GM13976 (cell line): ENCODE data around the gene GRK1.
"Not testable (repeated sequence)": the region's sequence is repeated elsewhere in the genome, so short reads cannot be mapped to it uniquely, and the experiment has no call there.

Experiments
- DNase-seq: peaks from one replicate; pipeline ENCODE4 v3.0.0; 2012; ENCODE audit warnings: low spot score
- in situ Hi-C: fragments of 300-500 bp; cut with MboI; formaldehyde crosslinking; loops from one replicate; pipeline ENCODE4 v1.12.0; 2022; ENCODE audit warnings: low sequenced_read_pairs, mixed read lengths, inconsistent platforms; ENCODE audit not compliant: unreplicated experiment
- TF ChIP-seq, protein P1 (sequence below): IDR thresholded peaks from 2 replicates; pipeline ENCODE4 v1.5.1; 2012; ENCODE audit warnings: borderline replicate concordance, mild to moderate bottlenecking; ENCODE audit not compliant: insufficient read depth; ENCODE audit errors: extremely low read depth, missing control alignments, control extremely low read depth

Gene GRK1

DNA sequence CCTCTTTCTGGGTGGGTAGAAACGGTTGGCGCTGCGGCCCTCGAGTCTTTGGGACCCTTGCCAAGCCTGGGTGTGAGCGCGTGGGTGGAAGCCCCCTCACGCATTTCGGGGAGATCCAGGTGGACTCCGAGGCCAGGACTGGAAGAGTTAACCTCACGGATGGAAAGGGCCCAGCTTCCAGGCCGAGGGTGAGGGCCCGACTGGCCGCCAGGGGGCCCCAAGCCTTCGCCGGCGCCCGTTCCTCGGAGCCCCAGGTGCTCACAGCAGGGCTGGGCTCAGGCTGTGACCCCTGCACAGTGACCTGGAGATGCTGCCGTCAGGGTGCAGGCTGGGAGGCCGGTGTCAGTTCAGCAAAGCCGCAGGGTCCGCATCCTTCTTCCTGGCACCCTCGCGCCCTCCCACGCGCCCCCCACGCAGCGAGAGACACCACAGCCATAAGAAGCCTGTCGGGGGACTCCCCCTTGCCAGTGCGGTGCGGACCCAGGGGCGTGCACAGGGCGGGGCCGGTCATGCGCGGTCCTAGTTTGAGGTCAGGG, 57.8 kb downstream of the GRK1 start:
- in situ Hi-C loops = no loop called here
- TF ChIP-seq, protein P1, sequence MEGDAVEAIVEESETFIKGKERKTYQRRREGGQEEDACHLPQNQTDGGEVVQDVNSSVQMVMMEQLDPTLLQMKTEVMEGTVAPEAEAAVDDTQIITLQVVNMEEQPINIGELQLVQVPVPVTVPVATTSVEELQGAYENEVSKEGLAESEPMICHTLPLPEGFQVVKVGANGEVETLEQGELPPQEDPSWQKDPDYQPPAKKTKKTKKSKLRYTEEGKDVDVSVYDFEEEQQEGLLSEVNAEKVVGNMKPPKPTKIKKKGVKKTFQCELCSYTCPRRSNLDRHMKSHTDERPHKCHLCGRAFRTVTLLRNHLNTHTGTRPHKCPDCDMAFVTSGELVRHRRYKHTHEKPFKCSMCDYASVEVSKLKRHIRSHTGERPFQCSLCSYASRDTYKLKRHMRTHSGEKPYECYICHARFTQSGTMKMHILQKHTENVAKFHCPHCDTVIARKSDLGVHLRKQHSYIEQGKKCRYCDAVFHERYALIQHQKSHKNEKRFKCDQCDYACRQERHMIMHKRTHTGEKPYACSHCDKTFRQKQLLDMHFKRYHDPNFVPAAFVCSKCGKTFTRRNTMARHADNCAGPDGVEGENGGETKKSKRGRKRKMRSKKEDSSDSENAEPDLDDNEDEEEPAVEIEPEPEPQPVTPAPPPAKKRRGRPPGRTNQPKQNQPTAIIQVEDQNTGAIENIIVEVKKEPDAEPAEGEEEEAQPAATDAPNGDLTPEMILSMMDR = peak; percentile 74
- peak; percentile 87 for DNase-seq

DNA sequence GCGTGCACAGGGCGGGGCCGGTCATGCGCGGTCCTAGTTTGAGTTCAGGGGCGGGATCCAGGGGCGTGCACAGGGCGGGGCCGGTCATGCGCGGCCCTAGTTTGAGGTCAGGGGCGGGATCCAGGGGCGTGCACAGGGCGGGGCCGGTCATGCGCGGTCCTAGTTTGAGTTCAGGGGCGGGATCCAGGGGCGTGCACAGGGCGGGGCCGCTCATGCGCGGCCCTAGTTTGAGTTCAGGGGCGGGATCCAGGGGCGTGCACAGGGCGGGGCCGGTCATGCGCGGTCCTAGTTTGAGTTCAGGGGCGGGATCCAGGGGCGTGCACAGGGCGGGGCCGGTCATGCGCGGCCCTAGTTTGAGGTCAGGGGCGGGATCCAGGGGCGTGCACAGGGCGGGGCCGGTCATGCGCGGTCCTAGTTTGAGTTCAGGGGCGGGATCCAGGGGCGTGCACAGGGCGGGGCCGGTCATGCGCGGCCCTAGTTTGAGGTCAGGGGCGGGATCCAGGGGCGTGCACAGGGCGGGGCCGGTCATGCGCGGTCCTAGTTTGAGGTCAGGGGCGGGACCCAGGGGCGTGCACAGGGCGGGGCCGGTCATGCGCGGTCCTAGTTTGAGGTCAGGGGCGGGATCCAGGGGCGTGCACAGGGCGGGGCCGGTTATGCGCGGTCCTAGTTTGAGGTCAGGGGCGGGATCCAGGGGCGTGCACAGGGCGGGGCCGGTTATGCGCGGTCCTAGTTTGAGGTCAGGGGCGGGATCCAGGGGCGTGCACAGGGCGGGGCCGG, 58.5 kb downstream of the GRK1 start:
- in situ Hi-C loops, DNase-seq: not testable (repeated sequence)

DNA sequence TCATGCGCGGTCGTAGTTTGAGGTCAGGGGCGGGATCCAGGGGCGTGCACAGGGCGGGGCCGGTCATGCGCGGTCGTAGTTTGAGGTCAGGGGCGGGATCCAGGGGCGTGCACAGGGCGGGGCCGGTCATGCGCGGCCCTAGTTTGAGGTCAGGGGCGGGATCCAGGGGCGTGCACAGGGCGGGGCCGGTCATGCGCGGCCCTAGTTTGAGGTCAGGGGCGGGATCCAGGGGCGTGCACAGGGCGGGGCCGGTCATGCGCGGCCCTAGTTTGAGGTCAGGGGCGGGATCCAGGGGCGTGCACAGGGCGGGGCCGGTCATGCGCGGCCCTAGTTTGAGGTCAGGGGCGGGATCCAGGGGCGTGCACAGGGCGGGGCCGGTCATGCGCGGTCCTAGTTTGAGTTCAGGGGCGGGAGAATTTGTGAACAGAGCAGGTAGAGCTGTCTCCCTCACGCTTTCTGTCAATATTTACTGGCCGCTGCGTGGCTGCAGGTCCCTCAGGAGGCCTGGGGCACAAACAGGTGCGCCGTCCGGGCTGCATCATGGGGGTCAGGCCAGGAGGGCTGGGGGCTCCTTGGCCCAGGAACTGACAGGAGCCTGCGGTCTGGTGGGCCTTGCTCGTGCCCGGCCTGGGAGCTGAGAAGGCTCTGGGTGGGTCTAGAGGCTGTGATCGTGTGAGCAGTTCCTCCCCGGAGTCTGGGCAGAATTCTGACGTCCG, 59.2 kb downstream of the GRK1 start:
- in situ Hi-C loops, DNase-seq: not testable (repeated sequence)

DNA sequence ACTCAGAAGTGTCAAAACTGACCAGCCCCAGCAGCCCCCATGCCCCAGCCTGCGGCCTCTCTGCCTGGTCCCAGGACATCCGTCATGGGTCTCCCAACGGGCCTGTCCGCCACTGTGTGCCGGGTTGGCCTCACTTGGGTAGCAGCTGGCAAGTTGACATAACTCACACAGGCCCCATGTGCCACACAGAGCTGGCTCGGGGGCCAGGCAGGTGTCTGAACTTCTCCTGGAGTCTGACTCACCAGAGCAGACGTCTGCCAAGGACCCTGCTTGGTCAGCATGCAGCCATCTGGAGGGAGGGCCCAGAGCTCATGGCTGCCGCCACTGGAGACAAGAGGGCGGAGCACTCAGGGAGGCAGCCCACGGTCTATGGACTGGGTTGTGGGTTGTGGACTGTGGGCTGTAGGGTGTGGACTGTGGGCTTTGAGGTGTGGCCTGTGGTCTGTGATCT, 60.0 kb downstream of the GRK1 start:
- no peak for DNase-seq
- in situ Hi-C loops = no loop called here
- TF ChIP-seq, protein P1 = no peak

DNA sequence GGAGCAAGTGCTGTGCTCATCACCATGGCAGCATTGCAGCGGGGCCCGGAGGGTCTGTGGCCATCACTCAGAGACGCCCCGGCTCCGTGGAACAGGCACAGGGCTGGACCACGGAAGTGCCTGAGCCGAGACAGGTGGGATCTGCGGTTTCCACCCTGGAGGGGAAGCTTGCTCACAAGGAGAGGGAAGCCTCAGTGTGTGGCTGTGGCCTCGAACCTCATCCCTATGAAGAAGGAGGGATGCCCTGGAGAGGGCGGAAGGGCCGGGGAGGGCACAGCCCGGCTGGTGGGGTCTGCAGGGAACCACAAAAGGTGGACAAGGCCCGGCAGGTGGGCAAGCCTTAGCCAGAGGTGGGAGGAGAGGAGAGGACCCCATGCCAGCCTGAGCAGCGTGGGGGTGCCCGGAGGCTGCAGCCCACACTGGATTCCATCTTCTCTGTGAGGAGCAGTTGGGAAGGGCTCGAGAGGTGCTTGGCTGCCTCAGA, 61.6 kb downstream of the GRK1 start:
- in situ Hi-C loops = no loop called here

DNA sequence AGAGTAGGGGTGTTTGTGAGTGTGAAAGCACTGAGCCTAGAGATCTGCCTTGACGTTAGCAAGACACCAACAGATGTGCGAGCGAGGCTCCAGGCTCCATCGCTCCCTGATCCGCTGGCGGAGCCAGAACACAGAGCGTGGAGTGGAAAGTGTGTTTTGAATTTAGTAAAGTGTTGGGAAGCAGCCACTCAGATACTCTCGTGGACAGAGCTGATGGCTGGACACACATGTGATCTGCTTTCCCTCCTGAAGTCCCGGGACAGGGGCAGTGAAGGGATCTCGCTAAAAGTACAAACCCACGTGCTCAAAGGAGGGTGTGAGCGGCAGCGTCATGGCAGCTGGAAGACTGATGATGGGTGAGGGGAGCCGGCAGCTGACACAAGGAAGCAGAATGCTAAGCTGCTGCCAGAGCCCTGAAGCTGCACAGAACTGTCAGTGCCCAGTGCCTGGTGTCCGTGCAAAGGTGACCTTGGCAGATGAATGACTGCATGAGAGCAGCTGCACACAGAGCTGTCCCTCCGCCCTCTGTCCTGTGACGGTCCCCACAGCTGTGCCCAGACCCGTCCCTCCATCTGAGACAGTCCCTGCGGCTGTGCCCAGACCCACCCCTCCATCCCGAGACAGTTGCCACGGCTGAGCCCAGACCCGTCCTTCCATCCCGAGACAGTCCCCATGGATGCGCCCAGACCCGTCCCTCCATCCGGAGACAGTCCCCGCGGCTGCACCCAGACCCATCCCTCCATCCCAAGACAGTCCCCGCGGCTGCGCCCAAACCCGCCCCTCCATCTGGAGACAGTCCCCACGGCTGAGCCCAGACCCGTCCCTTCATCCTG, 62.4 kb downstream of the GRK1 start:
- TF ChIP-seq, protein P1 = no peak
- in situ Hi-C loops = no loop called here
- DNase-seq = no peak

More for the DNA sequence above, 61.6 kb downstream of the GRK1 start:
- no peak for DNase-seq
- TF ChIP-seq, protein P1 = no peak

DNA sequence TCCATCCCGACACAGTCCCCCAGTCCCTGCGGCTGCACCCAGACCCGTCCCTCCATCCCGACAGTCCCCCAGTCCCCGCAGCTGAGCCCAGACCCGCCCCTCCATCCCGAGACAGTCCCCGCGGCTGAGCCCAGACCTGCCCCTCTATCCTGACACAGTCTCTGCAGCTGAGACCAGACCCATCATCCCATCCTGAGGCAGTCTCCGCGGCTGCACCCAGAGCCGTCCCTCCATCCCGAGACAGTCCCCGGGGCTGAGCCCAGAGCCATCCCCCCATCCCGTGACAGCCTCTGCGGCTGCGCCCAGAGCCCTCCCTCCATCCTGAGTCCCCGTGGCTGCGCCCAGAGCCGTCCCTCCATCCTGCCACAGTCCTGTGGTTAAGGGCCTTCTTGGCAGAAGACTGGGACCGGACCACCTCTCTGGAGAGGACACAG, 63.3 kb downstream of the GRK1 start:
- in situ Hi-C loops = no loop called here
- TF ChIP-seq, protein P1 = no peak
- no peak for DNase-seq
